ENCODE results near the gene CDKL1. TPM values are rescaled to one million over a fixed set of nuclear protein-coding genes. Genes with fewer than 3 reads are reported as not detected.
"Not testable (repeated sequence)": the region's sequence is repeated elsewhere in the genome, so short reads cannot be mapped to it uniquely, and the experiment has no call there.

Gene CDKL1
- total RNA-seq, 2 donors from 2014 or later: 2.4 to 4.6 TPM

DNA sequence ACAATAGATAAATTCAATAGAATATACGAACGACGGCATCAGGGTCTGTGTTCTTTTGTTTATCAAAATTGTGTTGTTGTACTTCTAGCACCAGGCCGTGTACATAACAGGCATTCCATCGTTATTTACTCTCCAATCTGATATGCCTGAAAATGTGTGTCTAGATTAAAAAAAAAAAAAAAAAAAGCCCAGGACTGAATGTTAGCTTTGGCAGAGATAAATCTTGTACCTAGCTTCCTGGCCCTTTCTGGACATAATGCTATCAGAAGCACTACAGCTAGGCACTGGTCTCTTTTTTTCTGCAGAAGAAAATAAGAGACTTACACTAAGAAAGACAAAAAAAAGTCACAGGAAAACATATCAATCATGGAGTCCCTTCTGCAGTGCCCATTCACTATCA, 37.0 kb downstream of the CDKL1 start:
- Histone ChIP-seq H3K4me3 (no peak overlapping the region), H3K27ac (no peak overlapping the region), H3K36me3 (no peaks in the 10 kb centered on the region), H3K4me1 (no peaks in the 10 kb centered on the region), H3K27me3 (no peaks in the 10 kb centered on the region), H3K9me3 (no peaks in the 10 kb centered on the region)
- no peak for TF ChIP-seq CTCF (IDR thresholded peaks at IDR 0.05)
- no peak for DNase-seq (ENCODE audit: low spot score)

- H3K36me3 ChIP-seq: no peaks in the 10 kb centered on the region
Measured at GRCh38 chr14:50357753-50358395, 38.8 kb downstream of the CDKL1 start.

GRCh38 chr14:50357124-50357523, 39.6 kb downstream of the CDKL1 start:
- H3K4me3 ChIP-seq: no peak overlapping the region
- TF ChIP-seq CTCF (IDR thresholded peaks at IDR 0.05): no peak
- no peak for DNase-seq (ENCODE audit: low spot score)
- H3K27me3 ChIP-seq: no peaks in the 10 kb centered on the region
- no peaks in the 10 kb centered on the region for H3K9me3 ChIP-seq
- H3K4me1 ChIP-seq: no peaks in the 10 kb centered on the region
- H3K27ac ChIP-seq: no peak overlapping the region
- H3K36me3 ChIP-seq: no peaks in the 10 kb centered on the region

More at GRCh38 chr14:50357753-50358395, 38.8 kb downstream of the CDKL1 start:
- Histone ChIP-seq H3K9me3 (no peaks in the 10 kb centered on the region), H3K27me3 (no peaks in the 10 kb centered on the region), H3K4me1 (no peaks in the 10 kb centered on the region), H3K4me3 (no peak overlapping the region), H3K27ac (no peak overlapping the region)
- TF ChIP-seq CTCF (IDR thresholded peaks at IDR 0.05): no peak
- no peak for DNase-seq (ENCODE audit: low spot score)

DNA sequence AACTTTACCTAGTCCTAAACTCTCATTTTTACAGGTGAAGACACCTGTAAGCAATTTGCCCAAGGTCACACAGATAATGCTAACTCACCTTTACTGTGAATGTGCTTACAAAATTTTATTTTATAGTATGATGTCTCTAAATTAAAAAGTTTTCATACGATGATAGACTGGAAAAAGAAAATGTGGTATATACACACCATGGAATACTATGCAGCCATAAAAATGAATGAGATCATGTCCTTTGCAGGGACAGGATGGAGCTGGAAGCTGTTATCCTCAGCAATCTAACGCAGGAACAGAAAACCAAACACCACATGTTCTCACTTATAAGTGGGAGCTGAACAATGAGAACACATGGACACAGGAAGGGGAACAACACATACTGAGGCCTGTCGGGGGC, 40.4 kb downstream of the CDKL1 start:
- H3K4me1 ChIP-seq; H3K36me3 ChIP-seq; H3K27me3 ChIP-seq; DNase-seq (ENCODE audit: low spot score); H3K9me3 ChIP-seq; H3K27ac ChIP-seq; H3K4me3 ChIP-seq: not testable (repeated sequence)

DNA sequence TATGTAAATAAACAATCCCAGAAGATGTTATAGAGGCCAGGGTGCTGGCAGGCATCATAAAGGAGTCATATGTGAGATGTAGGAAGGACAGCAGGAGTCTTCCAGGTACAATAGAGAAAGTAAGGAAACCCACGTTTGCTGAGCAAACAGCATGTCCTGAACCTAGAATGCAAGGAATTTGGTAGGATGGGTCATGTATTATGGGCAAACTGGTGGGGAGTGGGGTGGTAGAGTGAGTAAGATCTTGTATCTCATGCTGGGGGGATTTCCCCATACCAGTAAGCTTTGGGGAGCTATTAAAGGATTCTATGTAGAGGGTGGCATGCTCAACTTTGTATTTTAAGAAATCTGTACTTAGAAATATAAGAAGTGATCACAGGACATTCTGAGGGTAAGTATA, 41.0 kb downstream of the CDKL1 start:
- DNase-seq (ENCODE audit: low spot score): no peak
- Histone ChIP-seq H3K9me3 (no peaks in the 10 kb centered on the region), H3K27ac (no peak overlapping the region), H3K4me1 (no peaks in the 10 kb centered on the region), H3K27me3 (no peaks in the 10 kb centered on the region), H3K36me3 (no peaks in the 10 kb centered on the region), H3K4me3 (no peak overlapping the region)
- no peak for TF ChIP-seq CTCF (IDR thresholded peaks at IDR 0.05)

DNA sequence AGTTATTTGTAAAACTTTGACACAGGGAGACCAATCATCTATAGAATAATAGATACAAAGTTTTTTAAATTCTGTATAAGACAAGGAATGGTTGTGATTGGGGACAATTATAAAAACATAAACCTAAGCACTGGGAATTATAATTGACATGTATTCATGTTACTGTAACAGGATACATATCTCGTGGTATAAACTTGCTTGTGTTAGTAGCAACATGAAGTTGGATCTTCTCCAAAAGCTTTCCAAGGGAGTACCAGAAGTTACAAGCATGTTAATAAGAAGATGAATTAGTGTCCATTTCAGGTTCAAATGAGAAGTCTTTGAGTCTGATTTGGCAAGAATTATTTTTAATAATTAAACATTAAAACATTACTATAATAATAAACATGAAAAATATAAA, 42.2 kb downstream of the CDKL1 start:
- no peaks in the 10 kb centered on the region for H3K36me3 ChIP-seq
- H3K27ac ChIP-seq: no peak overlapping the region
- TF ChIP-seq CTCF (IDR thresholded peaks at IDR 0.05): no peak
- no peaks in the 10 kb centered on the region for H3K27me3 ChIP-seq
- no peaks in the 10 kb centered on the region for H3K4me1 ChIP-seq
- no peak for DNase-seq (ENCODE audit: low spot score)
- H3K9me3 ChIP-seq: no peaks in the 10 kb centered on the region
- H3K4me3 ChIP-seq: no peak overlapping the region
